ENCODE data around the gene HAUS8. TPM values are rescaled to one million over a fixed set of nuclear protein-coding genes. Genes with fewer than 3 reads are reported as not detected.

The HAUS8 gene
- total RNA-seq, 4 donors from 2014 or later, result 4.4 to 13.8 (median 10.3) TPM

DNA sequence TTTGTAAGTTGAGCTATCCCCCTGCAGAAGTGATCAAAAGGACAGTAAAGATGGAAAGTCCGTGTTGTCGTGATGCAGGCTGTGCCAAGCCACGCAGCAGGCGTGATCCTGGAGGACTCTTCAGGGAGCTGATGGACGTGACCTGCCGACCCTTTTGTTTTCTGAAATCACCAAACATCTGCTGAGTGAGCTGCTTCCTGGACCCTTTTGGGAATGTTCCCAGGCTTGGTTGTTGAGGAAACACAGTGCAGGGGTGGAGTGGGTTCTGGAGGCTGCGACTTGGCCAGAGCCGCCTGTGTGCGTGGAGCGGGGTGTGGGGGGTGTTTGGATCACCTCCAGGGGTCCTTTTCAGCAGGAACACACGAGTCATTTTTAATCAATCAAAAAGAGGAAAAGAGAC, 33.3 kb downstream of the HAUS8 start:
- H3K27me3 ChIP-seq, result no peaks in the 10 kb centered on the region
- no peaks in the 10 kb centered on the region for H3K36me3 ChIP-seq
- WGBS, 2 donors (ENCODE audit: low coverage in 1 of 2), result 4 to 23% methylated on average over 9 to 11 of the region's 11 CpGs
- DNase-seq, result peak; percentile 24
- no peak for TF ChIP-seq CTCF (IDR thresholded peaks at IDR 0.05)
- no peak for TF ChIP-seq POLR2A (IDR thresholded peaks at IDR 0.05)
- TF ChIP-seq POLR2AphosphoS5 (IDR thresholded peaks at IDR 0.05), result no peak
- TF ChIP-seq EP300 (IDR thresholded peaks at IDR 0.05; ENCODE audit: low read depth), result no peak
- peak overlapping the region; percentile 73 to 86 (median 82) for H3K27ac ChIP-seq
- peaks cover 0 to 16% (median 12%) of the 10 kb centered on the region in 4 donors for H3K4me1 ChIP-seq
- intact Hi-C loops (cut with DNase I; ENCODE audit: low total_unique reads), result no loop called here
- in situ Hi-C loops (cut with MboI; ENCODE audit: low pct_ligation_motif_present in 1 of 4, low pct_unique_long_range_greater_than_20kb in 1 of 4, low sequenced_read_pairs in 3 of 4), result loop anchor here in 1 of 4 donors (25.0 kb wide), 1 partner anchor 280 kb away; no protein-coding TSS in a partner anchor
- H3K9me3 ChIP-seq, result no peaks in the 10 kb centered on the region
- H3K4me3 ChIP-seq, result no peak overlapping the region

DNA sequence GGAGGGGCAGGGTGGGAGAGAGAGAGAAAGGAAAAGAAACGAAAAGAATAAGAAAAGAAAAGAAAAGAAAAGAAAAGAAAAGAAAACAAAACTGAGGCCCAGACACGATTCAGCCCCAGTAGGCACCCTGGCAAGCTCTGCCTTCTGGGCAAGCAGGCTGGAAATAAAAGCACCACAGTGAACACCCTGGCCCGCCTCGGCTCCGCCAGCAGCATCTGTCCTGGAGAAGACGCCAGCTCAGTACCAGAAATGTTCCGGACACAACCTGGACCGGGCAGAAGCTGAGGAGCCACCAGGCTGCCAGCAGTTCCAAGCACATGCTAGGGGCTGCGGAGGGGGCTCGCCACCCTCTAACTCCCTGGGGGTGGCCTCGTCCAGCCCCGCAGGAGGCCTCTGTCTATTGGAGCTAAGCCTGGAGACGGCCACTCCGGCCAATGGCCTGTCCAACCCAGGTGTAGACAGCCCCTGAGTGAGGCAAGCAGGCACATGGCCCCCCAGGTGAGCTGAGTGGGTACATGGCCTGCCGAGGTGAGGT, 37.2 kb downstream of the HAUS8 start:
- Histone ChIP-seq H3K4me3 (no peak overlapping the region), H3K4me1 (peaks cover 0 to 16% (median 12%) of the 10 kb centered on the region in 4 donors), H3K27me3 (no peaks in the 10 kb centered on the region), H3K9me3 (no peaks in the 10 kb centered on the region), H3K27ac (no peak overlapping the region), H3K36me3 (no peaks in the 10 kb centered on the region)
- DNase-seq, result no peak
- no peak for TF ChIP-seq CTCF (IDR thresholded peaks at IDR 0.05)
- no peak for TF ChIP-seq POLR2AphosphoS5 (IDR thresholded peaks at IDR 0.05)
- TF ChIP-seq POLR2A (IDR thresholded peaks at IDR 0.05), result no peak
- TF ChIP-seq EP300 (IDR thresholded peaks at IDR 0.05; ENCODE audit: low read depth), result no peak
- in situ Hi-C loops (cut with MboI; ENCODE audit: low pct_ligation_motif_present in 1 of 4, low pct_unique_long_range_greater_than_20kb in 1 of 4, low sequenced_read_pairs in 3 of 4) (loop anchor here in 1 of 4 donors (25.0 kb wide), 1 partner anchor 276 kb away; no protein-coding TSS in a partner anchor), intact Hi-C loops (cut with DNase I; ENCODE audit: low total_unique reads) (no loop called here)
- WGBS, 2 donors (ENCODE audit: low coverage in 1 of 2), result 80 to 82% methylated on average over 1 to 14 of the region's 15 CpGs

DNA sequence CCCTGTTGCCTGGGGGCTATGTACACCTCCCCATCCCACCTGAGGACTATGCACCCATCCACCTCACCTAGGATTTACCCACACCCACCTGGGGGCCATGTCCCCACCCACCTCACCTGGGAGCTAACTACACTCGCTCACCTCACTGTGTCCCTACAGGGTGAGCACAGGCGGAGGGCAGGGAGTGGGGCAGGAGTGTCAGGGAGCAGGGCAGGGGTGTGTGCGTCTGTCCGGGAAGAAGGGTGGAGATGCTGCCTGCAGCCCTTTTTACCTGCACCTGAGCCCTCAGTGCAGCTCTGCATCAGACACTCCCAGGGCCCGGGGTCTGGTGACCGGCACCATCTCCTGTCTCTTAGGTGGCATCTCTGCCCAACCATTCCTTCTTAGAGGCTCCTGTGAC, 38.1 kb downstream of the HAUS8 start:
- 96% methylated on average over 6 of the region's 6 CpGs; no CpG with 5 or more reads in 1 of the 2 donors for whole genome bisulfite sequencing, 2 donors (ENCODE audit: low coverage in 1 of 2)
- TF ChIP-seq POLR2AphosphoS5 (IDR thresholded peaks at IDR 0.05), result no peak
- no peak for TF ChIP-seq POLR2A (IDR thresholded peaks at IDR 0.05)
- TF ChIP-seq EP300 (IDR thresholded peaks at IDR 0.05; ENCODE audit: low read depth), result no peak
- no peak for TF ChIP-seq CTCF (IDR thresholded peaks at IDR 0.05)
- intact Hi-C loops (cut with DNase I; ENCODE audit: low total_unique reads), result no loop called here
- H3K36me3 ChIP-seq, result no peaks in the 10 kb centered on the region
- H3K27ac ChIP-seq, result no peak overlapping the region
- no peaks in the 10 kb centered on the region for H3K27me3 ChIP-seq
- in situ Hi-C loops (cut with MboI; ENCODE audit: low pct_ligation_motif_present in 1 of 4, low pct_unique_long_range_greater_than_20kb in 1 of 4, low sequenced_read_pairs in 3 of 4), result loop anchor here in 1 of 4 donors (25.0 kb wide), 1 partner anchor 275 kb away; no protein-coding TSS in a partner anchor
- H3K4me1 ChIP-seq, result peaks cover 0 to 7% (median 4%) of the 10 kb centered on the region in 4 donors
- no peaks in the 10 kb centered on the region for H3K9me3 ChIP-seq
- DNase-seq, result no peak
- H3K4me3 ChIP-seq, result no peak overlapping the region

- DNase-seq, result no peak
- Histone ChIP-seq H3K36me3 (no peaks in the 10 kb centered on the region), H3K4me1 (peaks cover 0 to 2% (median under 1%) of the 10 kb centered on the region in 4 donors), H3K9me3 (no peaks in the 10 kb centered on the region), H3K27me3 (no peaks in the 10 kb centered on the region), H3K4me3 (no peak overlapping the region), H3K27ac (no peak overlapping the region)
- intact Hi-C loops (cut with DNase I; ENCODE audit: low total_unique reads) (no loop called here), in situ Hi-C loops (cut with MboI; ENCODE audit: low pct_ligation_motif_present in 1 of 4, low pct_unique_long_range_greater_than_20kb in 1 of 4, low sequenced_read_pairs in 3 of 4) (loop anchor here in 1 of 4 donors (25.0 kb wide), 1 partner anchor 274 kb away; no protein-coding TSS in a partner anchor)
- no peak for TF ChIP-seq POLR2AphosphoS5 (IDR thresholded peaks at IDR 0.05)
- no peak for TF ChIP-seq CTCF (IDR thresholded peaks at IDR 0.05)
- no peak for TF ChIP-seq EP300 (IDR thresholded peaks at IDR 0.05; ENCODE audit: low read depth)
- no peak for TF ChIP-seq POLR2A (IDR thresholded peaks at IDR 0.05)
- WGBS, 2 donors (ENCODE audit: low coverage in 1 of 2), result 86% methylated on average over 3 of the region's 4 CpGs; no CpG with 5 or more reads in 1 of the 2 donors
Observed at GRCh38 chr19:17036640-17037039, 38.6 kb downstream of the HAUS8 start.
